Central memory CD8-positive, alpha-beta T cell (primary cell): ENCODE data around the gene RD3L.

Experiments
- ATAC-seq: fragments of 150-1000 bp; cut with Tn5 transposase; replicated peaks from 2 replicates; pipeline ENCODE4 v1.10.0; 2022; ENCODE audit warnings: mild to moderate bottlenecking, moderate FRiP score, moderate number of reproducible peaks; ENCODE audit not compliant: poor library complexity, severe bottlenecking; ENCODE audit errors: extremely low read depth
- DNase-seq, 2 donors: peaks; one replicate each; pipeline ENCODE4 v3.0.0; 2021; ENCODE audit warnings: low spot score in 2 of 2
- H3K27ac Mint-ChIP-seq: one replicate; pipeline ENCODE4 v1.8.0; 2022; ENCODE audit warnings: low read depth, mild to moderate bottlenecking, moderate library complexity, mixed read lengths
- H3K27me3 Mint-ChIP-seq: one replicate; pipeline ENCODE4 v1.8.0; 2022; ENCODE audit warnings: mixed read lengths
- H3K36me3 Mint-ChIP-seq: one replicate; pipeline ENCODE4 v1.8.0; 2022; ENCODE audit warnings: mild to moderate bottlenecking, moderate library complexity, mixed read lengths; ENCODE audit not compliant: insufficient read depth
- H3K4me1 Mint-ChIP-seq: one replicate; pipeline ENCODE4 v1.8.0; 2022; ENCODE audit warnings: mixed read lengths
- H3K4me3 Mint-ChIP-seq: one replicate; pipeline ENCODE4 v1.8.0; 2022; ENCODE audit warnings: mild to moderate bottlenecking, moderate library complexity, mixed read lengths
- H3K9me3 Mint-ChIP-seq: one replicate; pipeline ENCODE4 v1.8.0; 2022; ENCODE audit warnings: mixed read lengths

Gene RD3L

DNA sequence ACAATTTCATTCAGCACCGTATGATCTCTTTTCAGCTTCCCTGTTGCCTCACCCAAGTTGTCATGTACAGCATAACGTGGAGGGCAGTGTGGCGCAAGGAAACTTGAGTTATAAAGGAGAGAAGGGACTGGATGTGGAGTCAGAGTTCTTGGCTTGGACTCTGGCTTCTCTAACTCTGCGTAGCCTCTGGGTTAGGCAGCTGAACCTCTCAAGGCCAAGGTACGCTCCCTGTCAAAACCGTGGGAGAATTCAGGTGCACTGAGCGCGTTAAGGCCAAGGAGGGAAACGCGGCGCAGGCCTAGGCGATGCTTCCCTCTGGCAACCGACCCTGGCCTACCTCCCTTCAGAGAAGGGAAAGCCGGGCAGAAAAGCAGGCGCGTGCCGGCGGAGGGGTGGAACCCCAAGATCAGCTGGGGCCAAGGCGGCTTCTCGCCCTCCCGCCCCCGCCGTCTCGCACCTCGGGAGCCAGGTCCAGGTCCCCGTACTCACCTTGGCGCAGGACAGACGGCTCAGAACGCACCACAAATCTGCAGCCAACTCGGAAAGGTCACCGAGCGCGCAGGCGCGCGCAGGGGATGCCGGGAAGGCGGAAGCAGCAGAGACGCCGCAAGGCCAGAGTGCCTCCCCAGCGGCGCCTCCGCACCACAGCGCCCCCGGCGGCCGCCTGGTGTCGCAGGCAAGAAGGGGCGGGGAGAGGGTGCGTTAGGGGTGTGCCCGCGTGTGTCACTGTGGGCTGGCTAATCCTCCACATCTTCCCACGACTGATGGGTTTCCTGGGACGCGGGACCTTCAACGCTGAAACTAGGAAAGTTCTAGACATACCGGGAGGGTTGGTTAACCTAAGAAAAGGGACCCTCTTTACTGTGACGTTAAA lies 21.1 kb downstream of the RD3L start:
- Mint-ChIP-seq H3K36me3 (peaks cover 7% of the 10 kb centered on the region), H3K27ac (peak overlapping the region; percentile 64), H3K4me1 (peaks cover 6% of the 10 kb centered on the region), H3K9me3 (no peaks in the 10 kb centered on the region), H3K4me3 (peak overlapping the region; percentile 89), H3K27me3 (peaks cover 13% of the 10 kb centered on the region)
- peak; percentile 98 for ATAC-seq
- peak; percentile 90 to 93 for DNase-seq

DNA sequence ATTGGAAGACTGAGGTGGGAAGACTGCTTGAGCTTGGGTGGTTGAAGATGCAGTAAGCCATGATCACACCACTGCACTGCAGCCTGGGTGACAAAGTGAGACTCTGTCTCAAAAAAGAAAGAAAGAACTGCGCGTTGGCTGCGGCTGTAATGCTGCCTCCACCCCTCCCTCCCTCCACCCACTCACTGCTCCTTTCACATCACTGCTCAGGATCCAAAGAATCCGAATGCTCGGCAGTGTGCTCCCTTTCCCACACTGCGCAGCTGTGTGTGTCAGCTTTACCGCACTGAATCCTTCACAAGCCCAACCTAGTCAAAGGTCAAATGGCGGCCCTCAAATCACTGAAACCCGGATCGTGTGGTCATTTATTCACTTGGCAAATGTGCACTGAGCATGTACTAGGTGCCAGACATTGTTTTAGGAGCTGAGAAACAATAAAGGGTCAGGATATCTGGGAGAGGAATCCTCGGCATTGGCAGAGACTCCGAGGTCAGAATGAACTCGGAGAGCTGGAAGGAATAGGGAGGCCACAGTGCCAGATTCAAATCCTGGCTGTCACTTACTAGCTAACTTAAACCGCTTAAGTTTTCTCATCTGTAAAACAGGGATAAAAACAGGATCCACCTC lies 25.6 kb downstream of the RD3L start:
- Mint-ChIP-seq H3K9me3 (no peaks in the 10 kb centered on the region), H3K4me3 (no peak overlapping the region), H3K4me1 (peaks cover 11% of the 10 kb centered on the region), H3K36me3 (peaks cover 30% of the 10 kb centered on the region), H3K27ac (no peak overlapping the region), H3K27me3 (no peaks in the 10 kb centered on the region)
- ATAC-seq (no peak), DNase-seq (no peak)

DNA sequence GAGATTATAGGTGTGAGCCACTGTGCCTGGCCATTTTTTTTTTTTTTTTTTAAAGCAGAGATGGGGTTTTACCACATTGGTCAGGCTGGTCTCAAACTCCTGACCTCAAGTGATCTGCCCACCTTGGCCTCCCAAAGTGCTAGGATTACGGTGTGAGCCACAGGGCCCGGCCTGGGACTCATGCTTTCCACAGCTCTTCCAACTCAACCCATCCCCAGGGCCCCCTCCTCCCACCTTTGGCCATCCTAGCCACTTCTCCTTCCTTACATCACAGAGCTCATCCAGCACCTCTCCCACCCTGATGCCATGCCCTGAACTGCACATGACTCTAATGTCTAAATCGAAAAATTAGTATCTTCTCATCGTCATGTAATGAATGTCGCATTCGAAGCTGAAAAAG lies 26.7 kb downstream of the RD3L start:
- no peaks in the 10 kb centered on the region for H3K27me3 Mint-ChIP-seq
- H3K4me3 Mint-ChIP-seq = no peak overlapping the region
- H3K27ac Mint-ChIP-seq = peak overlapping the region; percentile 7
- no peak for DNase-seq
- ATAC-seq = no peak
- H3K4me1 Mint-ChIP-seq = peaks cover 7% of the 10 kb centered on the region
- peaks cover 28% of the 10 kb centered on the region for H3K36me3 Mint-ChIP-seq
- no peaks in the 10 kb centered on the region for H3K9me3 Mint-ChIP-seq

DNA sequence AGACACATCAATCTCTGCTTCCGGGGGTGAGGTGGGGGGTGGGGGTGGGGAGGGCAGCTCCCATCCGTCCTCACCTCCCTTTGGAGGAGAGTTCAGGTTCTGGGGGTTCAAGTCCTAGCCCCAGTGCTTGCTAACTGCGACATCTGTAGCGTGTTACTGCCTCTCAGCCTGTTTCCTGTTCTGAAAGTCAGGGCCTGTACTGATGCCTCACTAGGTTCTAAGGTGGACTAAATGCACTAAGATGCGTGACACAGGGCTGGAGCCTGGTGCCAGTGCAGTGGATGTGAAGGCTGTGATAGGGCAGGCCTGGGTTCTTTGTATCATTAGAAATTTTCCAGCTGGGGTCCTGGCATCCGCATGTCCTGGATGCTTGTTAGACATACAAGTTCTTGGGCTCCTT lies 31.3 kb downstream of the RD3L start:
- Mint-ChIP-seq H3K4me1 (peaks cover 29% of the 10 kb centered on the region), H3K4me3 (no peak overlapping the region), H3K27me3 (no peaks in the 10 kb centered on the region), H3K27ac (no peak overlapping the region), H3K9me3 (no peaks in the 10 kb centered on the region), H3K36me3 (peaks cover 28% of the 10 kb centered on the region)
- DNase-seq (no peak), ATAC-seq (no peak)

DNA sequence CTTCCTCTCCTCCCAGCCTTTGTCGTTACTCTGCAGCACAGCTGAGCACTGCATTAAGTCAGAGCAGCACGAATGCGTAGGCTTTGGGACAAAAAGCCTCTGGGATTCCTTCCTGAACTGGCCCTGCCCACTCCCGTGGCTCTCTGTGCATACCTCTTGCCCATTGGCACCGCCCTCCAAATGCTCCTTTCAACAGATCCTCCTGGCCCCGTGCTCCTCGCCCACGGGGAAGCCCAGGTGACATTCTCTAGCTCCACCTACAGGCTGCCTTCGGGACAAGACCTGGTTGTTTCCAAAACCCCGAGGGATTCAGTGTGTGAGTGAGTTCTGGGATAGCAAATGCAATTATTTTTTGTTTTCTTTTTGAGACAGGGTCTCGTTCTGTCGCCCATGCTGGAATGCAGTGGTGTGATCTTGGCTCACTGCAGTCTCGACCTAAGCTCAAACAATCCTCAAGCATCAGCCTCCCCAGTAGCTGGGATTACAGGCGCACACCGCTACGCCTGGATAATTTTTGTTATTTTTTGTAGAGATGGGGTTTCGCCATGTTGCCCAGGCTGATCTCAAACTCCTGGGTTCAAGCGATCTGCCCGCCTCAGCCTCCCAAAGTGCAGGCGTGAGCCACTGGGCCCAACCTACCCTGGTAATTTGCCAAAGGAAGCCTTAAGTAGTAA lies 31.9 kb downstream of the RD3L start:
- peak overlapping the region; percentile 95 for H3K27ac Mint-ChIP-seq
- peak; percentile 52 to 59 for DNase-seq
- peak overlapping the region; percentile 73 for H3K4me3 Mint-ChIP-seq
- no peaks in the 10 kb centered on the region for H3K9me3 Mint-ChIP-seq
- H3K36me3 Mint-ChIP-seq = peaks cover 23% of the 10 kb centered on the region
- ATAC-seq = peak; percentile 75
- H3K27me3 Mint-ChIP-seq = no peaks in the 10 kb centered on the region
- peaks cover 28% of the 10 kb centered on the region for H3K4me1 Mint-ChIP-seq

DNA sequence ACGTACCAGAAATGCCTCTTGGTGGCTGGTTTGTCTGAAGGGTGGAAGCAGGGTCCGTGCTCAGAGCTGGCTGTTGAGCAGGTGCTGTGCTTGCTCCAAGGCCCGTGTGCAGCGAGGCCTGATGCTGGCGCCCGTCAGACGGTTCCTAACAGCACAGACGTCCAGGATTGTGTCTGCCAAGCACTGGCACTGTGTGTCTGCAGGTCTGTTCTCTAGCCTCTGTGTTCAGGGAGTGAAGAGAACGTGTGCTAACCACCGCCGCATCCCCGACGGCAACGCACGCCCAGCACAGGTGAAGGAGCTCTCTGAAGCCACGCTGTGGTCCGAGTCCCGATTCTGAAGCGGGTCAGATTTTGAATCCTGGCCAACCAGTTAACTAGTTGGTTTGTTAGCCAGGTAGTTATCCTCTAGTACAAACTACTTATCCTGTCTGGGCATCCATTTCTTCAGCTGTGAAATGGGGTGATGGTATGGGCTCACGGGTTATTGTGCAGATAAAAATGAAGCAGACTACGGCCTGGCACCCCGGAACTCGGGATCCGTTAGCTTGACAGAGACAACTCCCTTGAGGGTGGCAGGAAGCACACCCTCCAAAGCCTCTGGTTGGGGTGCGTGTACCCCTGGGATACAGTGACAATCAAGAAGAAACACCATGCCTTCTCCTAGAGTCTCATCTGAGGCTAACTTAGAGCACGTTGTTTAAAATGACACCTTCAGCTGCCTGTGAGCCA lies 32.6 kb downstream of the RD3L start:
- no peaks in the 10 kb centered on the region for H3K9me3 Mint-ChIP-seq
- no peak for ATAC-seq
- peaks cover 18% of the 10 kb centered on the region for H3K36me3 Mint-ChIP-seq
- H3K27ac Mint-ChIP-seq = peak overlapping the region; percentile 95
- DNase-seq = no peak
- H3K27me3 Mint-ChIP-seq = no peaks in the 10 kb centered on the region
- H3K4me3 Mint-ChIP-seq = peak overlapping the region; percentile 73
- H3K4me1 Mint-ChIP-seq = peaks cover 28% of the 10 kb centered on the region

DNA sequence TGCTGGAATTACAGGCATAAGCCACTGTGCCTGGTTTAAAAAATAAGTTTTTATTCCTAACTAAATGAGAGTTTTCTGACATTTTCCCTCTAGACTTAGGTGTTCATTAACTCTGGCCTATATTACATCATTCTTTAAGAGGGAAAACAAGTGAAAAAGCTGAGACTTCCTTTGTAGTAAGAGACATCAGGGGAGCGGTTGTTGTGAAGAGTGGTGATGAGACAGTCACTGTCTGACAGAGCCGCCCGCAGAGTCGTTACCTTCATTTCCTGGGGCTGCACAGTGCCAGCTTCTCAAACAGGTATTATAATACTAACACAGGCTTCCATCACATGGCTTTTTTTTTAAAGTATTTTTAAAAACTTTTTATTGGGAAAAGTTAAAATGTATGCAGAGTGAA lies 33.7 kb downstream of the RD3L start:
- Mint-ChIP-seq H3K36me3 (peaks cover 16% of the 10 kb centered on the region), H3K27me3 (no peaks in the 10 kb centered on the region), H3K4me1 (peaks cover 28% of the 10 kb centered on the region), H3K27ac (peak overlapping the region; percentile 95), H3K4me3 (no peak overlapping the region), H3K9me3 (no peaks in the 10 kb centered on the region)
- ATAC-seq (peak; percentile 91), DNase-seq (peak in 1 of 2 donors; percentile 45)

DNA sequence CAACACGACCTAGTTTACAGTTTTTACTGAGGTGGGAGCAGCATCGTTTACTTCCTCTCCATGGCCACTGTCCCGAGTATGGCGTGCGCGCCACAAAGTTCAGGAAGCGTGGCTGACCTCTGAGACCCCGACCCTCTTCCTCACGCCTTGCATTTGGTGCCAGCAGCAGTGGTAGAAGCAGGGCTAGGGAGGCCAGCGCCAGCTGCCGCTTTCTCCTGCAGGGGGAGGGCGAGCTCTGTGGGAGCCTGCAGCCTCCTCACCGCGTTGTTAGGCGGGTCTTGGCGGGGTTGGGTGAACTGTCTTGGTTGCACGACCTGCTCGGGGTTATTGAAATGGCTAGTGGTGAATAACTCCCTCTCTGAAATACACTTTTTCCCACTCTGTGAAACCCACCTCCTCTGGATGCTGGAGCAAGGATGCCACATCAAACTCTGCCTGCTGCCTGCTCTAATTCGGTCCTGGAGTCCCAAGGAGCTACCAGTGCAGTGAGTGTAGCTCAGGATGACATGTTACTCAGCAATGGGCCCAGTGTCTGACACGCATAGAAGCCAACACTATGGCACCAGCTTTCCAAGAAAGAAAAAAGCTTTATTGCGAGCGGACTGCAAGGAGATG lies 36.4 kb downstream of the RD3L start:
- Mint-ChIP-seq H3K4me3 (no peak overlapping the region), H3K27ac (no peak overlapping the region), H3K36me3 (peaks cover 6% of the 10 kb centered on the region), H3K27me3 (no peaks in the 10 kb centered on the region), H3K4me1 (peaks cover 31% of the 10 kb centered on the region), H3K9me3 (no peaks in the 10 kb centered on the region)
- no peak for ATAC-seq
- no peak for DNase-seq

DNA sequence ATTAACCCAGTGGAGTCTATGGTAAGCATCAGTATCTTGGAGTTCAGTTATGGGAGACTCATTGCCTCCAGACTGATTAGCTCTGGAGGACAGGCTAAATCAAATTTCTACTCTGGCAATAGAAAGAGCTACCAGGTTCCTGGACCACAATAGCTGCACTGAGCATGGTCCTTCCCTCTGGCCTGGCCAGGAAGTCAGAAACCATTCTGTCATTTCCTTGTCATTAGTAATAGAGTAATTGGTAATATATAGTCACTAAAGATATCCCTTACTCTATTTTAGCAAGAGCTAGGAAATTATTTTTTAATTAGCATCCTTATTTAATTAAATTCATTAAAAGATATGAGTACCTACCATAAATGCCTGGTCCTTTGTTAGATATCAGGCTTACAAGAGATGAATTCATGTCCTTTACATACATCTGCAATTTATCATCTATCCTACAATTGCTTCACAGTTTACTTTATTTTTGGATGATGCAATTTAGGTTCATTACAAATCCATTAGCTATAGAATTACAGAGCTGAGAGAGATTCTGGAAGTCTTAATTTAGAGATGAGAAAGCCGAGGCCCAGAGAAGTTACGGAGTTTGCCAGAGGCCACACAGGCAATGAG lies 37.7 kb downstream of the RD3L start:
- peaks cover 4% of the 10 kb centered on the region for H3K36me3 Mint-ChIP-seq
- ATAC-seq (no peak), DNase-seq (no peak)
- no peaks in the 10 kb centered on the region for H3K9me3 Mint-ChIP-seq
- H3K27me3 Mint-ChIP-seq = no peaks in the 10 kb centered on the region
- H3K4me1 Mint-ChIP-seq = peaks cover 25% of the 10 kb centered on the region
- no peak overlapping the region for H3K4me3 Mint-ChIP-seq
- no peak overlapping the region for H3K27ac Mint-ChIP-seq

DNA sequence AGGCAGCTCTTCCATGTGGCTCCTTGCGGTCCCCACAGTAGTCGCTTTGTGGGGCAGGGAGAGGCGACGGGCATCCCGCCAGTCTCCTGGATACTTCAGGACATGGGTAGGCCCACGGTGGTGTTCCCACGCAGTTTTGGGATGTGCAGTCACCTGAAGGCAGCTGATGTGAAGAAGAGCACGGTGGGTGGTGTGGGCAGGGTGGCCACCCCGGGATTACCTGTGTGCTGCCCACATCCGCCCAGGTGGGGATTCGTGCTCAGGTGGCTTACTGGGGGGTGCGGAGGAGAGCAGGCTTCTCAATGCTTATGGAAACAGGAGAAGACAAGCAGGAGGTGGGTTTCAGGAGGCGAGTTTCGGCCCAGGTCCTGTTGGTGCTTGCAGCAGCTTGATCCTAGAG lies 42.5 kb downstream of the RD3L start:
- Mint-ChIP-seq H3K4me1 (peaks cover 7% of the 10 kb centered on the region), H3K27ac (no peak overlapping the region), H3K27me3 (no peaks in the 10 kb centered on the region), H3K36me3 (peaks cover 2% of the 10 kb centered on the region), H3K4me3 (no peak overlapping the region), H3K9me3 (no peaks in the 10 kb centered on the region)
- DNase-seq = no peak
- ATAC-seq = no peak

DNA sequence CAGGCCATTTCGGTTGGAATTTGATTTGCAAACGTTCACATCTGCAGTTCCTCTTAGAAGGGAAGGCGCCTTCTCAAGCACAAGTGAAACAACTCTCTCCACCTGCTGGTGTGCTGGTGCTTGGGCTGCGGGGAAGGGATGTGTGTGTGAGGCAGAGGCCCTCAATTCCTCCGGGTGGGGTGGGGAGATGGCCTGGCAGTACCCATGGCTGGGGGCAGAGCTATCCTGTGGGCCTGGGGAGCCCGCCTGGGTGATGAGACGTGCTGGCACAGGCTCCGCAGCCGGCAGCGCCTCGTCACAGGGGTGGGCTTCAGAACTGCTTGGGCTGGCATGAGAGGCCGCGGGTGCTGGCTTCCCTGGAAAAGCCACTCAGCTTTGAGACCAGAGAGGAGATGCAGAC lies 43.0 kb downstream of the RD3L start:
- H3K27ac Mint-ChIP-seq = no peak overlapping the region
- H3K4me3 Mint-ChIP-seq = no peak overlapping the region
- H3K4me1 Mint-ChIP-seq = peaks cover 7% of the 10 kb centered on the region
- no peak for DNase-seq
- no peak for ATAC-seq
- H3K36me3 Mint-ChIP-seq = peaks cover 2% of the 10 kb centered on the region
- no peaks in the 10 kb centered on the region for H3K27me3 Mint-ChIP-seq
- H3K9me3 Mint-ChIP-seq = no peaks in the 10 kb centered on the region

DNA sequence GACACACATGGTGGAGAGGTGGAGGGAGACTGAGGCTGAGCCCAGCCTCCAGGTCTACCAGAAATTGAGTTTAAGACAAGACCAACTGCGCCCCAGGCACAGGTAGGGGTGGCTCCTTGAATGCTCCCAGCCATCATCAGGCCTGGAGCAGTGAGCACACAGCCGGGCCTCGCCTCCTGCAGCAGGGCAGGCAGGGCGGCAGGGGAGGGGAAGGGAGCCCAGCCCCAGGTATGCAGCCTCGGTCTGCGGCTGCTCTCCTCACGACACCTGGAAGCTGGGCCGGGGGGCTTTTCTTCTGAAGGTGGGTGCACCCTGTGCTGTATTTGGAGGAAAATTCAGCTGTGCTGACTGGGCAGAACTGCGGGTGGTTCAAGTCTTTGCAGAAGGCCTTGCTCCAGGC lies 43.6 kb downstream of the RD3L start:
- Mint-ChIP-seq H3K36me3 (no peaks in the 10 kb centered on the region), H3K4me3 (no peak overlapping the region), H3K4me1 (peaks cover 7% of the 10 kb centered on the region), H3K27me3 (no peaks in the 10 kb centered on the region), H3K9me3 (no peaks in the 10 kb centered on the region), H3K27ac (no peak overlapping the region)
- DNase-seq = no peak
- no peak for ATAC-seq
